Measurements from ENCODE around the gene DIAPH2.
"Not testable (repeated sequence)": the region's sequence is repeated elsewhere in the genome, so short reads cannot be mapped to it uniquely, and the experiment has no call there.

The DIAPH2 gene

DNA sequence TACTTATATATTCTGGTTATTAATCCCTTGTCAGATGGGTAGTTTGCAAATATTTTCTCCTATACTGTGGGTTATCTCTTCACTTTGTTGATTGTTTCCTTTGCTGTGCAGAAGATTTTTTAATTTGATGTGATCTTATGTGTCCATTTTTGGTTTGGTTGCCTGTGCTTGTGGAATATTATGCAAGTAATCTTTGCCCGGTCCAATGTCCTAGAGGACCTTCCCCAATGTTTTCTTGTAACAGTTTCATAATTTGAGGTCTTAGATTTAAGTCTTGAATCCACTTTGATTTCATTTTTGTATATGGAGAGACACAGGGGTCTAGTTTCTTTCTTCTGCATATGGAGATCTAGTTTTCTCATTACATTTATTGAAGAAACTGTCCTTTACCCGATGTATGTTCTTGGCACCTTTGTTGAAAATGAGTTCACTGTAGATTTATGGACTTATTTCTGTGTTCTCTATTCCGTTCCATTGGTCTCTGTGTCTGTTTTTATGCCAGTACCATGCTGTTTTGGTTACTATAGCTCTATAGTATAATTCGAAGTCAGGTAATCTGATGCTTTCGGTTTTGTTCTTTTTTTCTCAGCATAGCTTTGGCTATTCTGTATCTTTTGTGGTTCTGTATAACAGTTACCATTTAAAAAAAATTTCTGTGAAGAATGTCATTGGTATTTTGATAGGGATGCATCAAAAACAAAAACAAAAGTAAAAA lies 34.7 kb downstream of the DIAPH2 start:
- no peak for DNase-seq (ENCODE audit: low spot score)

DNA sequence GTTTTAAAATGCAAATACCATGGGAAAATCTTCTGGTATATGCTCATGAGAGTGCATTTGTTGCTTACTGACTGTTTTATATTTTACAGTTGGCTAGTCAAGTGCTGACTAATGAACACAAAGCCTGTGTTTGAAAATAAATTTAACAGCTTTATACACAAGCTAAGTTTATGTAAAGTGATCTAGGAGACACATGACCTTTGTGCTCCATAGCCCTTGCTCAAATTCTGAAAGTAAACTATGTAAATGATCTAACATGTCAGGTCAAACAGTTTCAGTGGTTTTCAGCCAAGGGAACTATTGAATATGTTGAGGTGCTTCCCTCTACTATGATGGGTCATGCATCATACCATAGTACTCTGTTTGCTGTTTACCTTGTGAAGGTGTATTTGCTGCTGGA lies 36.7 kb downstream of the DIAPH2 start:
- no peak for DNase-seq (ENCODE audit: low spot score)

- no peak for DNase-seq (ENCODE audit: low spot score)
Observed at GRCh38 chrX:96722781-96723180, 38.1 kb downstream of the DIAPH2 start.

DNA sequence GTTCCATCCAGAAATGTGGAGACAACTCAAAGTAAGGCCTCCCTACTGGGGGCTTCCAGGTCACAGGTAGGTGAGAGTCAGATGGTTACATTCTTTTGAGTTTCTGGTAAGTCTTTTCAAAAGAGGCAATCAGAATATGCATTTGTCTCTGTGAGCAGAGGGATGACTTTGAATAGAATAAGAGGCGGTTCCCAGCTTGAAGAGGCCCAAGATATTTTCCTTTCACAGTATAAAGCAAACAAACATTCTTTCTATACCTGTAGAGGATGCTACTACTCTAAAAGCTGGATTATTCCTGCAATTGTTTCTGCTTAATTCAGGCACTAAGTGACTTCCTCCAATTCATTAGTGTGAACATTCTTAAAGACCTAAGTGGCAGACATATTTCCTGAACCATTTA lies 44.4 kb downstream of the DIAPH2 start:
- no peak for DNase-seq (ENCODE audit: low spot score)

- no peak for DNase-seq (ENCODE audit: low spot score)
Observed at GRCh38 chrX:96729868-96730643, 45.4 kb downstream of the DIAPH2 start.

DNA sequence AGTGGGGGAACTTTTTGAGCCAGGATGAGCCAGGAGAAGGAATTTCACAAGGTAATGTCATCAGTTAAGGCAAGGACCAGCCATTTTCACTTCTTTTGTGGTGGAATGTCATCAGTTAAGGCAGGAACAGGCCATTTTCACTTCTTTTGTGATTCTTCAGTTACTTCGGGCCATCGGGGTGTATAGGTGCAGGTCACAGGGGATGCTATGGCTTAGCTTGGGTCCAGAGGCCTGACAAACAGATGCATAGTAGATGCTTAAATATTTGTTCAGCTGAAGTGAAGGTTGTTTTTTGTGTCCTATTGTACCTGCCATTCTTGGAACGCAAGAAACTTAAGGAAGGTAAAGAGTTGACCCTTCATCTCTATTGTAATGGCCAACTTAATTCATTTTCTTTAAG lies 46.4 kb downstream of the DIAPH2 start:
- not testable (repeated sequence) for DNase-seq (ENCODE audit: low spot score)

- no peak for DNase-seq (ENCODE audit: low spot score)
Observed at GRCh38 chrX:96743367-96744073, 58.9 kb downstream of the DIAPH2 start.

DNA sequence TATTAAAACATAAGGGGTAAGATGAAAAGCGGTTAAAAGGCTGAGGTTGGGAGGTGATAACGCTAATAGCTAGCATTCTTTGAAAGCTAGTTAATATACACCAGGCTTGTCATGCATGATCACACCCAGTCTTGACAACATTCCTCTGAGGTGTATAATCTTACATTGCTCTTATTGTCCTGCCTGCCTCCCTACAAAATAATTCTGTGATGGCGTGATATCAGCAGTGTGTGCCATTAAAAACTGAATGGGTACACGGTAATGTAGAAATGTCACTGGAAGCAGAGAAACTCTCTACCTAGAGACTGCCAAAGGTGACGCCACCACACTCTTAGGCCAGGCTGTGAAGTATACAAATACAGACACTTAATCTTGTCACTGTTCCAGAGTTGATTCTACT lies 68.1 kb downstream of the DIAPH2 start:
- no peak for DNase-seq (ENCODE audit: low spot score)

- no peak for DNase-seq (ENCODE audit: low spot score)
Observed at GRCh38 chrX:96753230-96753629, 68.6 kb downstream of the DIAPH2 start.

- DNase-seq (ENCODE audit: low spot score) = no peak
Observed at GRCh38 chrX:96756491-96756890, 71.8 kb downstream of the DIAPH2 start.

- no peak for DNase-seq (ENCODE audit: low spot score)
Observed at GRCh38 chrX:96761566-96761965, 76.9 kb downstream of the DIAPH2 start.

GRCh38 chrX:96763608-96764007 lies 79.0 kb downstream of the DIAPH2 start:
- no peak for DNase-seq (ENCODE audit: low spot score)

DNA sequence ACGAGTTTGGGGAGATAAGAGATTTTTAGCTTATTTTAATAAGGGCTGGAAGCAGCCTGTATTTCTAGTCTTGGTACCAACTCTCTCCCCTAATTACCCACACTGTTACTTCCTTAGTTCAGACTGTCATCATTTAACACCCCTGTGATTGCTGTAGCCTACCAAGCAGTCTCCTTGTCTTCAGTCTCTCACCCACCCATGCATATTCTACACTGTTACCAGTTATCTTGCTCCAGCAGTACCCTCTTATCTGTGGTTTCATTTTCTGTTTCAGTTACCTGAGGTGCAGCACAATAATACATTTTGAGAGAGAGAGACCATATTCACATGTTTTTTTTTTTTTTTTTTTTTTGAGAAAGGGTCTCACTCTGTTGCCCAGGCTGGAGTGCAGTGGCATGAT lies 80.2 kb downstream of the DIAPH2 start:
- DNase-seq (ENCODE audit: low spot score) = no peak

DNA sequence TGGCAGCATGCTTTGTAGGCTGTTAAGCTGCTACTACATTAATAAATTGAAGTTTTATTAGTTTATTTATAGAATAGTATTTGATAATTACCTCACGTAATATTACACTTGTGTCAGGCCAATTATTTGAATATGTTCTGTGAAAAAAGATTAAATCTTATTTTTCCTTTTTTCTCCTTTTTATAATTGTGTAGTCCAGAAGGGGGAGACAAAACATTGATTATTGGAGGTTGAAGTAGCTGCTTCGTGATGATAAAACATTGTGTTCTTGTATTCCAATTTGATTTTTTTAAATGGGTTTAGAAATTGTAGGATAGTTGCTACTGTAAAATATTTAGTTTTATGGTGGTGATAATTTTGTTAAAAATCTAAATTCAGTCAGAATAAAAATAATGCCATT lies 85.7 kb downstream of the DIAPH2 start:
- peak; percentile 2 for DNase-seq (ENCODE audit: low spot score)

DNA sequence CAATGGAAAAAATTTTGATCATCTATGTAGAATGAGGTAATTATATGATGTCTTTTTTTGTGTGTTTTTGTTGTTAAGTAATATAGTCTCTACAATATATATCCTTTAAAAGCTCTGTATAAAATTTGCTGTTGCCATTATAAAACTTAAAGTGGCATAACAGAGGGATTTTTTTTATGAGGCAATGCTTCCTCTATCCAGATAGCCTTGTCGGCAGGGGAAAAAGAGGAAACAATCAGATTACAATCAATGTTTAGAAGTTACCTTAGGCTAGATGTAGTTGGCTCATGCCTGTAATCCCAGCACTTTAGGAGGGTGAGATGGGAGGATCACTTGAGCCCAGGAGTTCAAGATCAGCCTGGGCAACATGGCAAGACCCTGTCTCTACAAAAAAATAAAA lies 86.8 kb downstream of the DIAPH2 start:
- no peak for DNase-seq (ENCODE audit: low spot score)

- DNase-seq (ENCODE audit: low spot score) = no peak
Observed at GRCh38 chrX:96774116-96774515, 89.5 kb downstream of the DIAPH2 start.

DNA sequence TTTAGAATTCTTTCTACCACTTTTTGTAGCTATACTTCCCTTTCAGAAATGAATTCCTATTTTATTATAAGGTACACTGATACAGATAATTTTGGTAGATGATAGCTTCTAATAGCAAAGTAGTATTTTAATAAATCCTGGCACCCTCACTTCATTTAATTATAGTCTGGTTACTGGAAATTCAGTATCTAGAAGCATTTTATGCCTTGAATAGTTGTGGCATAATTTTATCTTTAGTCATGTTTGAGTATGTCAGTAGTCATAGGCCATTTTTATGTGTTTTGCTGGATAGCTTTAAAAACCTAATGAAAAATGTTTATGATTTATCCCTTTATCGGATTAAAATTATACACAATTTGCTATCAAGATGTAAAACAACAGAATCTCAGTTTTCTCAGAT lies 92.3 kb downstream of the DIAPH2 start:
- no peak for DNase-seq (ENCODE audit: low spot score)

GRCh38 chrX:96791559-96791958 lies 106.9 kb downstream of the DIAPH2 start:
- DNase-seq (ENCODE audit: low spot score) = no peak

DNA sequence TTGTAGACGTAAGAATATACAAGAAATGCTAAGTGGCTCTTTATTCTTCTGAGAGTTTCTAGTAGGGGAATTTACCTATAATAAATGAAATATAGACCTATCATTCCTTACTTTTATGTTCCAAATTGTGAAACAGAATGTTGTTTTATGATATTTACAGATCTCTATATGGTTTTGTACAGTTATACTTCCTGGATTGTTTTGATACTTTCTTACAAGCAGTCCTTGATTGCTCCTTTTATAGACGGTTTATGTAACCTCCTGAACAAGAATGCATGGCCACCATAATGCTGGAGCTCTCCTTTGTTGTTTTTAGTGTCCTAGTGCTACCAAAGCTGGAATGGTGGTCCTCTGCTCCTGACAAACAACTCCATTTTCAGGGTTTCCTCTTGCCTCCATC lies 107.4 kb downstream of the DIAPH2 start:
- no peak for DNase-seq (ENCODE audit: low spot score)

DNA sequence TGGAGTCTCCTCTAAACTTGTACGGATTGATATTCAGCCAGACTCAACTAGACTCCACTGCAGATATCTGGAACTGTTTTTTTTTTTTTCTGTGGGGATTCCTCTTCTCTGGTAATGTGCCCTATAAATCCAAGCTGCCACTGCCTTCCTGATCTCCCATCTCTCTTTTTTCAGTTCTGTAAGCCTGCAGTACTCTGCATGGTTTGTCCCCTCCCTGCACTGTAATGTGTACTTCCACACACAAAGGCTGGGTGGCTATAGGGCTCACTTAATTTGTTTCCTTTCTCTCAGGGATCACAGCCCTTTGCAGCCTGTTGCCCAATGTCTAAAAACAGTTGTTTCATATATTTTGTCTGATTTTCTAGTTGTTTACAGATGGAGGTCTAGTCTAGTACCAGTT lies 114.3 kb downstream of the DIAPH2 start:
- no peak for DNase-seq (ENCODE audit: low spot score)

DNA sequence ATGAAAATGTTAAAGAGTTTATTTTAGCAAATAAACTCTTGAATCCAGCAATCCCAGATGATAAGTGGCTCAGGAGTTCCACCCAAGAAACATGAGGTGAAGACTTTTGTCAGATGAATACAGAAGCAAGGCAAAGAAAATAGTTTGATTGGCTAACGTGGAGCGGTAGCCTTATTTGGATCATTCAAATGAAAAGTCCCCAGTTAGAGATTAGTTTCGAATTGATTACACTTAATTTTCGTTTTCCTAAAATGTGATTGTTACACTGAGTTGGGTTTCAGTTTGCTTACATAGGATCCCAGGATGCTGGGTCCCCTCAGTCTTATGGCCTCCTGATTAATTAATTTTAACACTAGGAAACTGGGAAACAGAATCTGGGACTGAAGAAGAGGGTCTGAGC lies 122.7 kb downstream of the DIAPH2 start:
- DNase-seq (ENCODE audit: low spot score) = no peak

DNA sequence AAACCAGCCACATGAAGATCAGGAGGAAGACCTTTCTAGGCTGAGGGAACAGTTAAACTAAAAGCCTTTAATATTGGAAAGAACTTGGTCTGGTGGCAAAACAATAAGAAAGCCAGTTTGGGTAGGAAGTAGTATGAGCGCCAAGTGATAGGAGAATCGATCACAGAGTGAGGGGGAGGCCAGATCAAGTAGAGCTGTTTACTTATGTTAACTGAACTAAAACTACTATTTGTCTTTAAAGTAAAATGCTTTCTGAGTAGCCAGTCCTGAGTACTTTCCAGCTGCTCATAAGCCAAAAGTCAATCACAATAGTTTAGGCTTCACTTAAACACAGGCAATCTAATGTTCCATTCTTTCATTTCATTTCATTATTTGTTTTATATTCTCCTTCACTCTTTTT lies 136.3 kb downstream of the DIAPH2 start:
- no peak for DNase-seq (ENCODE audit: low spot score)

- no peak for DNase-seq (ENCODE audit: low spot score)
Observed at GRCh38 chrX:96824166-96824565, 139.5 kb downstream of the DIAPH2 start.
